ENCODE data around the gene IL4I1.
A peak's percentile ranks its signal among the peaks of the same experiment; 100 is the strongest.

The IL4I1 gene

GRCh38 chr19:49877879-49878743 lies 18.6 kb downstream of the IL4I1 start:
- peak; percentile 96 for DNase-seq (ENCODE audit: low read depth)

- peak; percentile 97 for DNase-seq (ENCODE audit: low read depth)
These were observed 19.4 kb downstream of the IL4I1 start, which contains the start of the genes AKT1S1 and TBC1D17 for GRCh38 chr19:49877020-49877878. Gene AKT1S1 (minus strand): TSS chr19:49877355. CDS start chr19:49873295, 4,060 bp downstream. Gene TBC1D17 (plus strand): TSS chr19:49877702. CDS start chr19:49877724, 22 bp downstream.

DNA sequence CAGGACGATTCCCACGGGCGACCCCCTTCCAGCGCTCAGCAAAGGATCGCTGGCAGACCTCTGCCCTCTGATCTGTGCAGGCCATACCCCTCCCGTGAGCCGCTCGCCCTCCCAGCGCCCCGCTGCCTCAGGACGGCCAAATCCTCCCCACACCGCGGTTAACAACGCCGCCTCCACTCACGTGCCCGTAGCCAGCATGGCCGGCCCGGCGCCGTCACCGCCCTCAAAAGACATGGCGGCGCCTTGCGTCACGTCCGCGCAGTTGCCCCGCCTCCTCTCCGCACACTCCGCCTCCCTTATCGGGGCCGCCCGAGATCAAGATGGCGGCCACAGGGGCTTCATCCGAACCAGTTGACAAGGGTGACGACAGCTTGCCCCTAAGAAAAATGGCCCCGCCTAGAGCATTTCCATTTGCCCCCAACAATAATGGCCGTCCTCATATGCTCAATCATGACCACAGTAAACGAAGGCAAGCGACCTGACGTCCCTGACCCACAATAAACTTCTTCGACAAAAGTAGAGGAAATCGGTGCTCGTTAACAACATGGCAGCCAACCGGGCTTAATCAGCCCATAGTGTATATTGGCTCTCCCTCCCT lies 20.2 kb downstream of the IL4I1 start:
- DNase-seq (ENCODE audit: low read depth) = peak; percentile 97

GRCh38 chr19:49875857-49876421 lies 20.7 kb downstream of the IL4I1 start:
- peak; percentile 43 for DNase-seq (ENCODE audit: low read depth)

- no peak for DNase-seq (ENCODE audit: low read depth)
These were observed 21.5 kb downstream of the IL4I1 start for GRCh38 chr19:49875177-49875576.

- DNase-seq (ENCODE audit: low read depth) = no peak
These were observed 22.1 kb downstream of the IL4I1 start for GRCh38 chr19:49874503-49875157.

DNA sequence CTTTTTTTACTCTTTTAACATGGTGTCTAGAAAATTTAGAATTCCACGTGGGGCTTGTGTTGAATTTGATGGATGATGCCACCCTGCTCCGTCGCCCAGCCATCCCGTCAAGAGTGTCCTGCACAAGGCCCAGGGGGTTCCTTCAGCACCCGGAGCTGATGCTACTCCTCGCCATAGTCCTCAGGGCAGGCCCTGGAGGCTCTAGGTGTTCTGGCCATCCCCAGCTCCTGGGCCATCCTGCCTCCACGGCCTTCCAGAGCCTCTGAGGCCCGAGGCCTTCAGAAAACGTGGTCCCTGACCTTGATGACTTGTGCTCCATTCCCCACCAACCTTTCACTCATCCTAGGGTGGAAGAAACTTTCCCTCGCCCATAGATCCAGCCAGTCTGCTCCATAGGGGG lies 22.9 kb downstream of the IL4I1 start:
- DNase-seq (ENCODE audit: low read depth) = no peak

DNA sequence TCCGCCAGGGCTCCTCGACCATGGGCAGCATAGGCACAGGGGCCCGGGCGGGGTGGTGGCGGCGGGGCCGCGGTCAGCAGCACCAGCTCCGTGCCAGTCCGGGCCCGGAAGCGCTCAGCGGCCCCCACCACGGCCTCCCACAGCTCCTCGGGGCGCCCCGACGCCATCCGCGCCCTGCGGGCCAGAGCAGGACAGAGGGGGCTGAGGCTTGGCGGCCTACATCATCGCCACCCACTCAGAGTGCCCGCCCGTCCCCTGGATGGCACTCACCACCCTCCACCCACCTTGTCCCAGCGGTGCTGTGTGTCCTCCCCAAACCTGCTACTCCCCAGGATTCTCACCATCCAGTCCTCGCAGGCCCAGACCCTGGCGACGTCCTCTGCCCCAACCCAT lies 23.6 kb downstream of the IL4I1 start:
- no peak for DNase-seq (ENCODE audit: low read depth)

DNA sequence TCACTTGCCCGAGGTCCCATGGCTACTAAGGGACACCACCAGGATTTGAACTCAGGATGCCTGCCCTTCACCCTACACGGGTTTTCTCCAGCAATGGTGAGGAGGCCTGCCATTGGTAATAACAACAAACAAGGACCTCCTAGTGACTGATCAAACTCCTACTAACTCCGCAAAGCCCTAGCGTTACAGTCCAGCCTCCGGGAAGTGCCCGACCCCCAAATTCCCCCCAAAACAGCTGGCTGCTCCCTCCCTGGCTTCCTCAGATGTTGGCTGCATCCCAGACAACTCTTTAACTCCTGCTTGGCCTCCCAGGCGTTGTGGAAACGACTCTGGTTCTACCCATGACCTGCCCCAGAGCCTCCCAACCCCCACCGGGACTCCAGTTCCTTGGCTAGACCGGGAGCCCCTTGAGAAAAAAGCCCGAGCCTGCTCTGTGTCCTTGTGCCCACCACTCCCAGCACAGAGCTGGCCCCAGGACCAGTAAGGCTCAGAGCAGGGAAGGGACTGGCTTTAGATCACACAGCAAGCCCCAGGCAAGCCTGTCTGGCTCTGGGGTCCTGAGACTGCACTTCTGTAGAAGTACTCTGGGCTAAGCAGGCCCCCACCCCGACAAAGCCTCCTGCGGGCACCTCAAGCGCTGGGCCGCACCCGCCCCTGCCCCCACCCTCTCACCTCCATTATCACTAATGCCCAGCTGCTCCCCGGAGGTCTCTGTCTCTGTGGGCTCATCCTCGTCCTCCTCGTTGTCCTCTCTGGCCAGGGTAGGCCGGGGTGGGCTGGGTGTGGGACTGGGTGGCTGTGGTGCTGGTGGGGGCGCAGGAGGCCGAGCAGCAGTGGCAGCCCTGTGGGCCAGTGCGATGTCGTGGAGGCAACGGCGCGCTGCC lies 24.2 kb downstream of the IL4I1 start:
- no peak for DNase-seq (ENCODE audit: low read depth)

- no peak for DNase-seq (ENCODE audit: low read depth)
These were observed 25.2 kb downstream of the IL4I1 start for GRCh38 chr19:49871349-49871985.

DNA sequence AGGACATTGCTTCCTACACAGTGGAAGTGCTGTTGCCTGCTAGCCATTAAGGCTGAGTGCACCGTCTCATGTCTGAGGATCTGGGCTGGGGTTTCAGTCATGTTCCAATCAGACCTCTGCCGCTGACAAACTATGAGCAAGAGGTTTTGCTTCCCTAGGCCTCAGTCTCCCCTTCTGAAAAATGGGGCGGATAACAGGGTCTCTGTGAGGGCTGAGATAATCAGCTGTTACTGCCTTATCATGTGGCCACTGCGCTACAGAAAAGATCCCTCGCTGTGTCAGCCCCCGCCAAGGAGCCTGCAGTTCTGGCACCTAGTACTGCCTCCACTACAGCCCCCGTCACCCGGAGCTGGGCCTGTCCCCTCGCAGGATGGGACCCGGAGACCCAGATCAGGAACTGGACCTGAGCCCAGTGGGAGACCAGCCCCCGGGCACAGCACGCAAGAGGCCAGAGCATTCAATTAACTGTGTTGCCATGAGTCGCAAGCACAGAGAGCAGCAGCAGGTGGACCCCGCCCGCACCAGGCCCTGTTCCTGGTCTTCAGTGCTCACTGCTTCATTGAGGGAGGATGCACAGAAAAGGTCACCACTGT lies 26.3 kb downstream of the IL4I1 start:
- DNase-seq (ENCODE audit: low read depth) = no peak

- peak; percentile 77 for DNase-seq (ENCODE audit: low read depth)
These were observed 27.0 kb downstream of the IL4I1 start for GRCh38 chr19:49869484-49870308.

DNA sequence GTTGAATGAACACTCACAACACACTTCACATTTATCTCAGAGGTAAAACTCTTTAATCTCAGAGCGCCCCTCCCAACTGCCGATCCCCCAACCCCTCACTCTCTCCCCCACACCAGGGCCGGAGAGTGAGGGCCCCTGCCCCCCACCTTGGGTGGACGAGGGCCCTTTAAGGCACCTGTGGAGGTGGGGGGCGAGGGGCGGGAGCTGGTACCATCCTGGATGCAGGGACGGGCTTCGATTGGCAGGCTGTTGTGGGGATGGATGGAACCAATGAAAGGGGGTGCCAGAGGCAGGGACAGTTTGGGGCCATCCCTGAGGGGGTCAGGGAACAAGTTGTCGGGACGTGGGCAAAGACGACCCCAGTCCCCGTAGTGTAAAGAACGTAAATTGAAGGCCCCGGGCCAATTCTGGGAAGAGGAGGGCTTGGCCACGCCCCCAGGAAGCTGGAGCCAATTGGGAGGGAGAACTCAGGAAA lies 27.6 kb downstream of the IL4I1 start:
- DNase-seq (ENCODE audit: low read depth) = no peak

GRCh38 chr19:49866933-49867782 lies 29.5 kb downstream of the IL4I1 start, which contains the start of gene PNKP:
Gene PNKP (minus strand): TSS chr19:49867576. CDS start chr19:49867204, 372 bp downstream.
- DNase-seq (ENCODE audit: low read depth) = peak; percentile 88

- DNase-seq (ENCODE audit: low read depth) = no peak
These were observed 31.8 kb downstream of the IL4I1 start for GRCh38 chr19:49864890-49865289.

- DNase-seq (ENCODE audit: low read depth) = no peak
These were observed 32.8 kb downstream of the IL4I1 start for GRCh38 chr19:49863935-49864320.

- no peak for DNase-seq (ENCODE audit: low read depth)
These were observed 33.3 kb downstream of the IL4I1 start for GRCh38 chr19:49863254-49863934.

Data from stimulated activated CD4-positive, alpha-beta T cell treated with anti-CD3 and anti-CD28 coated beads, Interleukin-2, amount 100 ng/mL, for 4 hours (primary cell).